ENCODE measurements around the gene ATP5F1E.

DNA sequence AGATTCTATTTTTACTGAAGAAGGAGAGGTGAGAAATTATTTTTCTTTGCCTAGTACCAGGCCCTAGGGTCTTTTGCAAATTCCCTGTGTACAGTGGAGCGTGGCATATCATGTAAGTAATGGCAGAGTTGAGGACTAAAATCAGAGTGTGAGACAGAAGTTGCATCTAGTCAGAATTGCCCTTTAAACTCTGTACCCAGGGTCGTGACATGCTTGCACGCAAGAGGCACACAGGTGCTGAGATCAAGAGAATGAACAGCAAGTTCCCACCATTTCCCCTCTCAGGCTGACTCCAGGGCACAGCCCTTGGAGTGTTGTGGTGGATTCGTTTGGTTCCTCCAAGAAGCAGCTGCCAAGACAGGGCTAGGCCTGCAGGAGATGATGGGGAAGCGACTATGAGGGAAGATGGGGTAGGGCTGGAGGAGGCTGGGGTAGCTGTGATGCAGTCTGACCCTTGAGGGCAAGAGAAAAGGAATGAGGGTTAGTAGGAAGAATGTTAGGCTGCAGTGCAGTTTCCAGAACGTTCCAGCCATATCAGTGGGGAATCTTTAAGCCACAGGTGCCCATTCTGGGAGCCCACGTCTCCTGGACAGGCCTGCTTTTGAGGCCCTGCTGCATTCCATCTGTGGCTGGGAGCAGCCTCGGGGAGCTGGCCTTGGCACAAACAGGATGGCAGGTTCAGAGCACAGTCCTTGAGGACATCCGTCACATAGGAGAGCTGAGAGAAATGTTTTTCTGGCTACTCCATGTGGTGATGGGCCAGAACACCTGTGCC lies 44.2 kb downstream of the ATP5F1E start:
- TF ChIP-seq POLR2A (IDR thresholded peaks at IDR 0.05; ENCODE audit: low read length) (no peak), GATA1 (IDR thresholded peaks at IDR 0.05; ENCODE audit: low read depth, low read length) (no peak)
